HG02798 (cell line): ENCODE data around the gene ATP8A1.
"Not testable (repeated sequence)": the region's sequence is repeated elsewhere in the genome, so short reads cannot be mapped to it uniquely, and the experiment has no call there.

Source experiments
- ATAC-seq: cut with Tn5 transposase; IDR thresholded peaks from one replicate; pipeline ENCODE4 v1.9.1; 2021; ENCODE audit warnings: mild to moderate bottlenecking; ENCODE audit not compliant: unreplicated experiment, poor library complexity

The ATP8A1 gene

DNA sequence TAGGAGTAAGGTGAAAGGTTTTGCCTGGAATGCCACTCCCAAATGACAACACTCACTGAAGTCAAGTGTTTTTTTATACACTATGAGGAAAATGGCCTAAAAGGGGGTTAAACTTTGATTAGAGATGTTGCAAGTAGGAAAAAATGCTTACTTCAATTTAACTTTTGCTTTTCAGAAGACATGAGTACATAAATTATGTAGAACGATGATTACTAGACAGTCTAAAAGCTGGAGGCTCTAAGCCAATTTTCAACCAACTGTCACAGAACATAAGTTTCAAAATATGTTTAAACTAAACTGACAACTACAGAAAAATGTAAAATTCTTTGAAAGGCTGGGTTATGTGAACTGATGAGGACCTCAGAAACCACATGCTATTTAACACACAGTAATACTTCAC, 176.2 kb downstream of the ATP8A1 start:
- ATAC-seq, result no peak

- ATAC-seq, result no peak
Observed at GRCh38 chr4:42480281-42480680, 176.6 kb downstream of the ATP8A1 start.

- ATAC-seq, result no peak
Observed at GRCh38 chr4:42478946-42479345, 178.0 kb downstream of the ATP8A1 start.

DNA sequence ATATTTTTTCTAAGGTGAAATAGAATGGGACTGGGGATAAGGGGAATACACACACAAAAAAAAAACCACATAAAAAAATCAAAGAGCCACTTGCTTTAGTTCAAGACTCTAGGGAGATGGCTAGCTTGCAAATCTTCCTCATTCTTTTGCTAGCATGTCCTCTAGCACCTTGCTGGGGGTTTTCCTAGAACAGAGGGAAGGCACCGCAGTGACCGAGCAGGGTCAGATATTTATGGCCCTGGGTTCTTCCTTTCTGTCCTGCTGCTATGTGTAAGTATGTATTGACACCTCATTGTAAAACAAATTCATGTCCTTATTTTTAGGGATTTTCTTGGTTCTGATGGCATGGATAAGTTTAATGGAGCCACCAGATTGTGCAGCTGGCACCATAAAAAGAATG, 178.4 kb downstream of the ATP8A1 start:
- peak; percentile 68 for ATAC-seq

- no peak for ATAC-seq
Observed at GRCh38 chr4:42474406-42474805, 182.5 kb downstream of the ATP8A1 start.

DNA sequence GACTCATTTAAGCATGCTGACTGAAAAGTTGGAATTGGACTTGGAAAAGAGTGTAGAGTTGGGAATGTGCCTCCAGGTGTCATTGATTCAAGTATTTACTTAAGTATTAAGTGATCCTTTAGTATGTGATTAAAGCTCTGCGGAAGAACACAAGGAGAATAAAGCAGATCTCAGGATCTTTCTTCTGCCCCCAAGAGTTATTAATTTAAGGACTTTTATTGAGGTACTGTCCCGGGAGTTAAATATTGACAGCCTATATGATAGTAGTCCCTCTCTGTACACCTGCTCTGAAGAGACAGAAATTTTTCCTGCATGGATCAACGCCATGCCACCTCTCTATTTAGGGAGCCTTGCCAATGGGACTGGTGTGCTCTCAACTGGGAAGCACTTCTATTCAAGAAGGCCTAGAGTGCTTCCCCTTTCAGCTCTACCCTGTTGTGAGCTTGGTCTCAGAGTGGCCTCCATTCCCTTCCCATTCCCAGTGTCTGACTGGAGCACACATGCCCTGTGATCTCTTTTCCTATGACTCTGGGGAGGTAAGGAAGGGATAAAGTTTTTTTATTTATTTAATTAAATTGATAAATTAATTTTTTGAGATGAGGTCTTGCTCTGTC, 183.7 kb downstream of the ATP8A1 start:
- no peak for ATAC-seq

GRCh38 chr4:42471896-42472295, 185.0 kb downstream of the ATP8A1 start:
- ATAC-seq, result no peak

- no peak for ATAC-seq
Observed at GRCh38 chr4:42470023-42470422, 186.9 kb downstream of the ATP8A1 start.

DNA sequence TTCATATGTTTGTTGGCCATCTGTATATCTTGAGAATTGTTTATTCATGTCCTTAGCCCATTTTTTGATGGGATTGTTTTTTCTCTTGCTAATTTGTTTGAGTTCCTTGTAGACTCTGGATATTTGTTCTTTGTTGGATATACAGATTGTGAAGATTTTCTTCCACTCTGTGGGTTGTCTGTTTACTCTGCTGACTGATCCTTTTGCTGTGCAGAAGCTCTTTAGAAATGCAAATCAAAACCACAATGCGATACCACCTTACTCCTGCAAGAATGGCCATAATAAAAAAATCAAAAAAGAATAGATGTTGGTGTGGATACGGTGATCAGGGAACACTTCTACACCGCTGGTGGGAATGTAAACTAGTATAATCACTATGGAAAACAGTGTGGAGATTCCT, 189.1 kb downstream of the ATP8A1 start:
- not testable (repeated sequence) for ATAC-seq

DNA sequence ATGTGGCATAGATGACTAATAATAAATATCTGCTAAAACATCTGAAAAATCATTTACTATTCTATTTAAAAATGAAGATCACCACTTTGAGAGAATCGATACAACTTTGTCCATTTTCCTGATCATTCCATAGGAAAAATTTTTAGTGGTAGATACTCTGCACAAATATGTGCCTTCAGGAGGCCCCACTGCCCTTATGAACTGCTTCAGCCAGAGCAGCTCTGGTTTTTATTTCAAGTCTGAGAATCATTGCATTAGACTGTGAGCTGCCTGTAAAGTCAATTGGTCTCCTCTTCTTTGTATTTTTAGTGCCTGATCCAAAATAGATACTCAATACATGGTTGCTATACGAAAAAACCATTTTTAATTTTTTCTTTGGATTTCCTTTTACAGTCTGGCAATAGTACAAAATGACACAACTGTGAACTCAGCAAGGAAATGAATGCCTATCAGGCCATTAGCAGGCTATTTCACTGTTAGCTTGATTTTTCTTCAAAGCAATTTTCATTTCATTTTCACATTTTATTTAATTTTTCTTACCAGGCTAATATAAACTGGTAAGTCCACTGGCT, 190.5 kb downstream of the ATP8A1 start:
- no peak for ATAC-seq

DNA sequence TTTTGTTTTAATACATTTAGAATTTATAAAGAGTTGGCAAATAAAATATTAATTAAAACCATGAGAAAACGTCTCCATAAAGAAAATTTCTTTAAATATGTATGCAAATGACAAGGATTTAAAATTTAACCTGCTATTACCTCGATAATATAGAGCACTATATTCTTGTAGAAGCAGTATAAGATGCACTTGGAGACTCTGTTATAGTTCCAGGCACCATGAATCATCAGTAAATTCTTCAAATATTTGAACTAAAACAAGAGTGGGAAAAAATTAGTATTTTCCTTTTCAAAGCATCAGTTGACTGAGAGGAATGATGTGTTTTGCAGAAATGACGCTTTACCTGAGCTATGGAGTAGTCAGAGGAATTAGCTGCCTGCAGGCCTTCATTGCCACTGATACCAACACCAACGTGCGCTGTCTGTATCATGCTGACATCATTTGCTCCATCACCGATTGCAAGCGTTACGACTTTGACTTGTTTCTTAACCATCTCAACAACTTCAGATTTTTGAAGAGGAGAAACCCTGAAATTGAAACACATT, 192.3 kb downstream of the ATP8A1 start:
- ATAC-seq, result no peak

GRCh38 chr4:42461216-42461615, 195.7 kb downstream of the ATP8A1 start:
- not testable (repeated sequence) for ATAC-seq

DNA sequence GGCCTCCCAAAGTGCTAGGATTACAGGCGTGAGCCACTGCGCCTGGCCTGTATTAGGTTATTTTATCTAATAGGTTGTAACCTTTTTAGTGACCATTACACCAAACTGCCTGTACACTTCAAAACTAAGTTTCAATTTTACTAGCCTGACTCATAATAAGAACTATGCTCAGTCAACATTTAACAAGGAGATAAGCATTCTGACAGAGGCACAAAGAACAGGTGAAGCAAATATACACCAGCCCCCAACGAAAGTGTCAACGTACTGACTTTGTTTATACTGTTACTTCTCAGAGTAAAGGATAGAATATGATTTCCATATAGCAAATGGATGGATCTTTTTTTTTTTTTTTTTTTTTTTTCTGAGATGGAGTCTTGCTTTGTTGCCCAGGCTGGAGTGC, 196.9 kb downstream of the ATP8A1 start:
- ATAC-seq, result peak; percentile 97

DNA sequence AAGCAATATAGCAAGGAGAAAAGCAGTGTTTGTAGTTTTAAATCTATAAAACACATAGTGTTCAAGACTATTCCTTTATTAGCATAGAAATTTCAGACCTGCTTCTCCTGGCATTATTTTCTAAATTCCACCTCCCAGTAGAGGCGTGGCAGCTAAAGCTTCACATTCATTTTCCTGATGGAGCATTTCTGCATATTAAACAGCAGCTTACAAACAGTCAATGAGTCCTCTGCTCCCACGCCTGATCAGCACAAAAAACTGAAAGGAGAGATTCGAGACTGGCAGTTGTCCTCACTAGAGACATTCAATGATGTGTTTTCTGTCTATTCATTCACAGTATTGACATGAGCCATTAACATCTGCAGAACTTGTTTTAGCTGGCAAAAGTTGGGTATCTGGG, 198.2 kb downstream of the ATP8A1 start:
- ATAC-seq, result no peak

GRCh38 chr4:42454755-42455420, 202.0 kb downstream of the ATP8A1 start:
- ATAC-seq, result no peak

- peak; percentile 78 for ATAC-seq
Observed at GRCh38 chr4:42453612-42454011, 203.3 kb downstream of the ATP8A1 start.

- no peak for ATAC-seq
Observed at GRCh38 chr4:42452823-42453222, 204.1 kb downstream of the ATP8A1 start.

DNA sequence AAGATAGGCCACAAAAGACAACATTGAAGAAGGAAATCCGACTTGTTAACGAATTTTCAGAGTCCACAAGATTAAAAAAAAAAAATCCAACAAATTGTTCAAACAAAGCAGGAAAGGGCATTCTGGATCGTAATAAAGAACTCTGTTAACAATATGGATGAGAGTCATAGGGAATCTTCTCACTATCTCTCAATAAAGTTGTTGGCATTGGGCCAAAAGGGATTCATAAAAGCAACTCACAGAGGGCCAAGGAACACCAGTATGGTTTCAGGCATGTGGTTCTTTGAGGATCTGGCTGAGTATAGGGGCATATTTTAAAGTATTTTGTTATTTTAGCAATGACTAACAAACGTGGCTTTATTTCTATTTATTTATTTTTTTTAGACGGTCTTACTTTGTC, 210.1 kb downstream of the ATP8A1 start:
- no peak for ATAC-seq

GRCh38 chr4:42445038-42445437, 211.9 kb downstream of the ATP8A1 start:
- ATAC-seq, result no peak

- no peak for ATAC-seq
Observed at GRCh38 chr4:42442601-42443000, 214.3 kb downstream of the ATP8A1 start.

- ATAC-seq, result no peak
Observed at GRCh38 chr4:42440083-42440482, 216.8 kb downstream of the ATP8A1 start.
